HG03196 (cell line): ENCODE measurements around the gene ETV3.
A peak's percentile ranks its signal among the peaks of the same experiment; 100 is the strongest.
"Not testable (repeated sequence)": the region's sequence is repeated elsewhere in the genome, so short reads cannot be mapped to it uniquely, and the experiment has no call there.

Source experiments
- ATAC-seq: cut with Tn5 transposase; IDR thresholded peaks from one replicate; pipeline ENCODE4 v1.9.1; 2021; ENCODE audit not compliant: unreplicated experiment

Gene ETV3

GRCh38 chr1:157138220-157139051 lies at the start of gene ETV3:
Gene ETV3, minus strand, starts transcription at chr1:157138395. Its CDS starts 2,043 bp downstream, at chr1:157136352.
- peak; percentile 84 for ATAC-seq

GRCh38 chr1:157186281-157186992 lies 48.2 kb upstream of the ETV3 start:
- ATAC-seq: no peak

GRCh38 chr1:157183870-157184269 lies 45.7 kb upstream of the ETV3 start:
- no peak for ATAC-seq

- ATAC-seq: not testable (repeated sequence)
Observed at GRCh38 chr1:157182371-157182770, 44.2 kb upstream of the ETV3 start.

- ATAC-seq: no peak
Observed at GRCh38 chr1:157181790-157182189, 43.6 kb upstream of the ETV3 start.

GRCh38 chr1:157181258-157181657 lies 43.1 kb upstream of the ETV3 start:
- no peak for ATAC-seq

- ATAC-seq: no peak
Observed at GRCh38 chr1:157178490-157178889, 40.3 kb upstream of the ETV3 start.

GRCh38 chr1:157177733-157178394 lies 39.7 kb upstream of the ETV3 start:
- ATAC-seq: no peak

GRCh38 chr1:157176591-157177121 lies 38.5 kb upstream of the ETV3 start:
- no peak for ATAC-seq

- no peak for ATAC-seq
Observed at GRCh38 chr1:157176016-157176415, 37.8 kb upstream of the ETV3 start.

GRCh38 chr1:157173900-157174410 lies 35.8 kb upstream of the ETV3 start:
- ATAC-seq: no peak

- ATAC-seq: not testable (repeated sequence)
Observed at GRCh38 chr1:157173241-157173640, 35.0 kb upstream of the ETV3 start.

GRCh38 chr1:157172591-157172990 lies 34.4 kb upstream of the ETV3 start:
- not testable (repeated sequence) for ATAC-seq

- not testable (repeated sequence) for ATAC-seq
Observed at GRCh38 chr1:157171903-157172503, 33.8 kb upstream of the ETV3 start.

GRCh38 chr1:157170677-157171515 lies 32.7 kb upstream of the ETV3 start:
- no peak for ATAC-seq

GRCh38 chr1:157168015-157168414 lies 29.8 kb upstream of the ETV3 start:
- no peak for ATAC-seq

- ATAC-seq: no peak
Observed at GRCh38 chr1:157167437-157167836, 29.2 kb upstream of the ETV3 start.

GRCh38 chr1:157166590-157166989 lies 28.4 kb upstream of the ETV3 start:
- ATAC-seq: no peak

- no peak for ATAC-seq
Observed at GRCh38 chr1:157163273-157164127, 25.3 kb upstream of the ETV3 start.
